Peyer's patch (tissue), 4 donors: ENCODE data around the gene CORIN.

Experiments
- CTCF ChIP-seq, 6 experiments: fragments of 450-650 bp in 4 of 6; fragments of 200-600 bp in 2 of 6; sonication (generic) in 1 of 6; IDR thresholded peaks; one replicate each; pipeline ENCODE4 v1.5.1; 2017 to 2019; ENCODE audit warnings: antibody characterized with exemption in 6 of 6, mild to moderate bottlenecking in 3 of 6, moderate library complexity in 1 of 6
- POLR2A ChIP-seq, 2 donors: fragments of 450-650 bp; IDR thresholded peaks; one replicate each; pipeline ENCODE4 v1.5.1; 2017; ENCODE audit warnings: antibody characterized with exemption in 2 of 2, mild to moderate bottlenecking in 2 of 2, moderate library complexity in 2 of 2

GRCh38 chr4:47714269-47714668 lies 123.6 kb downstream of the CORIN start:
- TF ChIP-seq CTCF (IDR thresholded peaks at IDR 0.05) (no peak), POLR2A (IDR thresholded peaks at IDR 0.05) (no peak)
